Naive thymus-derived CD8-positive, alpha-beta T cell (primary cell): Measurements from ENCODE around the gene PAIP1. TPM values are rescaled to one million over a fixed set of nuclear protein-coding genes. Genes with fewer than 3 reads are reported as not detected.
"Not testable (repeated sequence)": the region's sequence is repeated elsewhere in the genome, so short reads cannot be mapped to it uniquely, and the experiment has no call there.

Experiments
- ATAC-seq, 2 donors: fragments of 150-1000 bp; cut with Tn5 transposase in 1 of 2; sonication (Bioruptor Pico), chemical (Tn5 transposase) in 1 of 2; 1 replicate in 1 of 2; 2 replicates in 1 of 2; pipeline ENCODE4 v1.10.0; 2021; ENCODE audit warnings: mild to moderate bottlenecking in 2 of 2, moderate library complexity in 2 of 2
- POLR2A ChIA-PET: fragments of 350-600 bp; sonication (Branson Sonifier 250); formaldehyde crosslinking; loops from one replicate; lab custom pipeline; 2021; ENCODE audit warnings: antibody characterized with exemption; lab: Charles Lee
- DNase-seq, 10 donors: peaks; one replicate each; pipeline versions ENCODE4 v3.0.0 to v3.0.0-alpha.2; 2020 to 2022
- H3K27ac Mint-ChIP-seq, 10 donors: one replicate each; pipeline ENCODE4 v1.8.0; 2020 to 2022; ENCODE audit warnings: mild to moderate bottlenecking in 10 of 10, mixed read lengths in 10 of 10, moderate library complexity in 4 of 10, inconsistent platforms in 1 of 10
- H3K27me3 Mint-ChIP-seq, 5 donors: one replicate each; pipeline ENCODE4 v1.8.0; 2021 to 2022; ENCODE audit warnings: mixed read lengths in 5 of 5
- H3K36me3 Mint-ChIP-seq, 3 donors: one replicate each; pipeline ENCODE4 v1.8.0; 2020 to 2022; ENCODE audit warnings: mixed read lengths in 3 of 3, mild to moderate bottlenecking in 2 of 3, inconsistent platforms in 1 of 3
- H3K4me1 Mint-ChIP-seq, 4 donors: one replicate each; pipeline ENCODE4 v1.8.0; 2021 to 2022; ENCODE audit warnings: mixed read lengths in 4 of 4
- H3K4me3 Mint-ChIP-seq, 10 donors: one replicate each; pipeline ENCODE4 v1.8.0; 2020 to 2022; ENCODE audit warnings: mild to moderate bottlenecking in 10 of 10, mixed read lengths in 10 of 10, moderate library complexity in 6 of 10, inconsistent platforms in 1 of 10
- H3K9me3 Mint-ChIP-seq, 9 donors: one replicate each; pipeline ENCODE4 v1.8.0; 2020 to 2022; ENCODE audit warnings: mixed read lengths in 9 of 9, mild to moderate bottlenecking in 3 of 9, inconsistent platforms in 1 of 9, moderate library complexity in 1 of 9
- polyA plus RNA-seq, 3 donors: library from polyadenylated mRNA; unstranded; fragments of 300-500 nt; fragmentation: Illumina TruSeq; gene quantifications; one replicate each; pipeline ENCODE4 v1.2.3, GENCODE V29; 2021
- total RNA-seq, 8 experiments: library from RNA in 2 of 8; stranded (reverse) in 2 of 8; gene quantifications; one replicate each; pipeline ENCODE4 v1.2.3 and lab custom pipeline; 2021 to 2026

The PAIP1 gene
- total and polyA plus RNA-seq, 5 experiments from 2014 or later, result 31.3 to 45.7 (median 36.2) TPM

- H3K27me3 Mint-ChIP-seq, result peaks cover 4 to 17% (median 9%) of the 10 kb centered on the region in 5 donors
- no peak overlapping the region for H3K4me3 Mint-ChIP-seq
- H3K9me3 Mint-ChIP-seq, result no peaks in the 10 kb centered on the region
- DNase-seq (no peak), ATAC-seq (no peak)
- H3K36me3 Mint-ChIP-seq, result no peaks in the 10 kb centered on the region
- POLR2A ChIA-PET, result no interaction called here
- no peaks in the 10 kb centered on the region for H3K4me1 Mint-ChIP-seq
- no peak overlapping the region for H3K27ac Mint-ChIP-seq
Observed at GRCh38 chr5:43565043-43565442, 8.2 kb upstream of the PAIP1 start.

GRCh38 chr5:43564289-43564850 lies 7.5 kb upstream of the PAIP1 start:
- DNase-seq (no peak), ATAC-seq (no peak)
- H3K27ac Mint-ChIP-seq, result no peak overlapping the region
- H3K36me3 Mint-ChIP-seq, result no peaks in the 10 kb centered on the region
- H3K9me3 Mint-ChIP-seq, result no peaks in the 10 kb centered on the region
- no peak overlapping the region for H3K4me3 Mint-ChIP-seq
- POLR2A ChIA-PET, result no interaction called here
- H3K27me3 Mint-ChIP-seq, result peaks cover 4 to 17% (median 9%) of the 10 kb centered on the region in 5 donors
- no peaks in the 10 kb centered on the region for H3K4me1 Mint-ChIP-seq

- Mint-ChIP-seq H3K36me3 (no peaks in the 10 kb centered on the region), H3K4me3 (no peak overlapping the region), H3K27me3 (peaks cover 4 to 17% (median 9%) of the 10 kb centered on the region in 5 donors), H3K9me3 (no peaks in the 10 kb centered on the region), H3K4me1 (peaks cover 0 to 2% (median 0%) of the 10 kb centered on the region in 4 donors), H3K27ac (no peak overlapping the region)
- POLR2A ChIA-PET, result no interaction called here
- ATAC-seq (no peak), DNase-seq (no peak)
Observed at GRCh38 chr5:43563321-43563720, 6.4 kb upstream of the PAIP1 start.

GRCh38 chr5:43561356-43561755 lies 4.5 kb upstream of the PAIP1 start:
- ATAC-seq, result no peak
- H3K4me1 Mint-ChIP-seq, result peaks cover 4 to 9% (median 6%) of the 10 kb centered on the region in 4 donors
- H3K27ac Mint-ChIP-seq, result no peak overlapping the region
- no peaks in the 10 kb centered on the region for H3K36me3 Mint-ChIP-seq
- no peak for DNase-seq
- H3K27me3 Mint-ChIP-seq, result peaks cover 4 to 17% (median 9%) of the 10 kb centered on the region in 5 donors
- POLR2A ChIA-PET, result no interaction called here
- no peak overlapping the region for H3K4me3 Mint-ChIP-seq
- H3K9me3 Mint-ChIP-seq, result no peaks in the 10 kb centered on the region

GRCh38 chr5:43560128-43560527 lies 3.3 kb upstream of the PAIP1 start:
- Mint-ChIP-seq H3K27me3 (peaks cover 4 to 17% (median 9%) of the 10 kb centered on the region in 5 donors), H3K4me1 (peaks cover 4 to 9% (median 6%) of the 10 kb centered on the region in 4 donors), H3K36me3 (peaks cover 0 to 4% (median 0%) of the 10 kb centered on the region in 3 donors), H3K4me3 (no peak overlapping the region), H3K27ac (peak overlapping the region in 1 of 10 donors; percentile 76), H3K9me3 (no peaks in the 10 kb centered on the region)
- POLR2A ChIA-PET, result interaction anchor here (6.3 kb wide), 1 partner anchor 76 kb away, joined by 76 read pairs; the partner anchor contains the start of gene TMEM267
- DNase-seq (no peak), ATAC-seq (no peak)

- not testable (repeated sequence) for H3K4me1 Mint-ChIP-seq, DNase-seq, H3K9me3 Mint-ChIP-seq, H3K27me3 Mint-ChIP-seq, H3K36me3 Mint-ChIP-seq
- Mint-ChIP-seq H3K4me3 (peak overlapping the region in 7 of 10 donors; percentile 61 to 95 (median 92)), H3K27ac (peak overlapping the region in 5 of 10 donors; percentile 76 to 99 (median 95))
- POLR2A ChIA-PET, result interaction anchor here (0.7 to 6.3 kb wide), 9 partner anchors 12 to 492 kb away, joined by 3 to 76 read pairs (median 4); partner anchors contain the start of genes HMGCS1, NNT, TMEM267 and ZNF131
- ATAC-seq, result peak; percentile 54
Observed at GRCh38 chr5:43556607-43556856, 345 bp downstream of the PAIP1 start.

GRCh38 chr5:43555895-43556606 lies 826 bp downstream of the PAIP1 start:
- POLR2A ChIA-PET, result interaction anchor here (0.5 to 6.3 kb wide), 12 partner anchors 11 to 492 kb away, joined by 3 to 76 read pairs (median 4); partner anchors contain the start of genes HMGCS1, NNT, TMEM267 and ZNF131
- no peaks in the 10 kb centered on the region for H3K9me3 Mint-ChIP-seq
- peaks cover 0 to 3% (median 1%) of the 10 kb centered on the region in 5 donors for H3K27me3 Mint-ChIP-seq
- peaks cover 4 to 10% (median 8%) of the 10 kb centered on the region in 4 donors for H3K4me1 Mint-ChIP-seq
- H3K36me3 Mint-ChIP-seq, result peaks cover 0 to 8% (median 0%) of the 10 kb centered on the region in 3 donors
- H3K4me3 Mint-ChIP-seq, result peak overlapping the region in 9 of 10 donors; percentile 82 to 95 (median 90)
- DNase-seq (peak in 6 of 10 donors; percentile 24 to 67 (median 34)), ATAC-seq (peak; percentile 1 to 4)
- peak overlapping the region in 9 of 10 donors; percentile 76 to 97 (median 95) for H3K27ac Mint-ChIP-seq

- no peak overlapping the region for H3K4me3 Mint-ChIP-seq
Observed at GRCh38 chr5:43554497-43554896, 2.4 kb downstream of the PAIP1 start.

GRCh38 chr5:43553381-43553780 lies 3.5 kb downstream of the PAIP1 start:
- Mint-ChIP-seq H3K4me3 (no peak overlapping the region), H3K9me3 (no peaks in the 10 kb centered on the region), H3K27ac (no peak overlapping the region), H3K4me1 (peaks cover 10 to 22% (median 20%) of the 10 kb centered on the region in 4 donors), H3K36me3 (peaks cover 0 to 31% (median 3%) of the 10 kb centered on the region in 3 donors), H3K27me3 (no peaks in the 10 kb centered on the region)
- POLR2A ChIA-PET, result interaction anchor here (0.8 kb wide), 1 partner anchor 49 kb away, joined by 5 read pairs; the partner anchor contains the start of gene NNT
- ATAC-seq, result no peak
- no peak for DNase-seq

More at GRCh38 chr5:43554497-43554896, 2.4 kb downstream of the PAIP1 start:
- Mint-ChIP-seq H3K36me3 (peaks cover 0 to 21% (median 3%) of the 10 kb centered on the region in 3 donors), H3K4me1 (peaks cover 8 to 18% (median 16%) of the 10 kb centered on the region in 4 donors), H3K27me3 (no peaks in the 10 kb centered on the region), H3K9me3 (no peaks in the 10 kb centered on the region), H3K27ac (peak overlapping the region in 1 of 10 donors; percentile 26)
- POLR2A ChIA-PET, result interaction anchor here (0.8 to 6.3 kb wide), 4 partner anchors 10 to 433 kb away, joined by 5 to 76 read pairs (median 9); partner anchors contain the start of genes NNT, TMEM267 and ZNF131
- DNase-seq (no peak), ATAC-seq (no peak)

GRCh38 chr5:43551731-43552130 lies 5.1 kb downstream of the PAIP1 start:
- Mint-ChIP-seq H3K4me1 (peaks cover 6 to 26% (median 15%) of the 10 kb centered on the region in 4 donors), H3K4me3 (no peak overlapping the region), H3K36me3 (peaks cover 0 to 47% (median 4%) of the 10 kb centered on the region in 3 donors), H3K27ac (peak overlapping the region in 1 of 10 donors; percentile 6), H3K9me3 (no peaks in the 10 kb centered on the region), H3K27me3 (no peaks in the 10 kb centered on the region)
- ATAC-seq (no peak), DNase-seq (no peak)
- POLR2A ChIA-PET, result no interaction called here

- H3K27me3 Mint-ChIP-seq, POLR2A ChIA-PET, H3K4me3 Mint-ChIP-seq, ATAC-seq, H3K9me3 Mint-ChIP-seq, DNase-seq: not testable (repeated sequence)
- H3K36me3 Mint-ChIP-seq, result peaks cover 0 to 66% (median 10%) of the 10 kb centered on the region in 3 donors
- H3K4me1 Mint-ChIP-seq, result peaks cover 16 to 45% (median 21%) of the 10 kb centered on the region in 4 donors
- peak overlapping the region in 2 of 10 donors; percentile 31 to 56 for H3K27ac Mint-ChIP-seq
Observed at GRCh38 chr5:43549272-43549671, 7.6 kb downstream of the PAIP1 start.

GRCh38 chr5:43548358-43548757 lies 8.5 kb downstream of the PAIP1 start:
- Mint-ChIP-seq H3K4me1 (peaks cover 19 to 50% (median 24%) of the 10 kb centered on the region in 4 donors), H3K4me3 (no peak overlapping the region), H3K27ac (no peak overlapping the region), H3K36me3 (peaks cover 0 to 73% (median 10%) of the 10 kb centered on the region in 3 donors), H3K9me3 (no peaks in the 10 kb centered on the region), H3K27me3 (no peaks in the 10 kb centered on the region)
- DNase-seq (no peak), ATAC-seq (no peak)
- POLR2A ChIA-PET, result no interaction called here

GRCh38 chr5:43547532-43547931 lies 9.3 kb downstream of the PAIP1 start:
- Mint-ChIP-seq H3K36me3 (peaks cover 0 to 81% (median 10%) of the 10 kb centered on the region in 3 donors), H3K27ac (peak overlapping the region in 1 of 10 donors; percentile 40), H3K4me1 (peaks cover 20 to 54% (median 26%) of the 10 kb centered on the region in 4 donors), H3K27me3 (no peaks in the 10 kb centered on the region), H3K9me3 (no peaks in the 10 kb centered on the region), H3K4me3 (no peak overlapping the region)
- POLR2A ChIA-PET, result no interaction called here
- DNase-seq, result no peak
- ATAC-seq, result no peak
